NCI-H2081 treated with DMSO at 0.1 percent for 48 hours (cell line): Measurements from ENCODE around the gene NDEL1.

ENCODE experiments used
- DNase-seq: peaks from one replicate; lab custom pipeline; 2025; lab: John Stamatoyannopoulos, UW

NDEL1 gene

GRCh38 chr17:8504460-8505207, 69.0 kb downstream of the NDEL1 start:
- DNase-seq: no peak

- no peak for DNase-seq
Observed at GRCh38 chr17:8506145-8506544, 70.5 kb downstream of the NDEL1 start.

GRCh38 chr17:8514801-8515200, 79.1 kb downstream of the NDEL1 start:
- DNase-seq: no peak
